Measurements from ENCODE around the gene NCAM2.

The NCAM2 gene

DNA sequence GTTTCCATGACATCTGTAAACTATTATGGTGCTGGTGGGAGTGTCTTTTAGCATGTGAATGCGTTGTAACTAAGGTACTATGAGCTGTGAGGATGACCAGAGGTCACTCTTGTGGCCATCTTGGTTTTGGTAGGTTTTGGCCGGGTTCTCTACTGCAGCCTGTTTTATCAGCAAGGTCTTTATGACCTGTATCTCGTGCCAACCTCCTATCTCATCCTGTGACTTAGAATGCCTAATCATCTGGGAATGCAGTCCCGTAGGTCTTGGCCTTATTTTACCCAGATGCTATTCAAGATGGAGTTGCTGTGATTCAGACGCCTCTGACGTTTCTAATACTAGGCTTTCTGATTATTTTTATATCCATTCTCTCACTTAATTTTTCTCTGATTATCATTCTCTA, 9.4 kb downstream of the NCAM2 start:
- Histone ChIP-seq H3K4me2 (ENCODE audit: low read length) (no peak overlapping the region), H3K27me3 (ENCODE audit: insufficient read depth, low read length, poor library complexity) (no peaks in the 10 kb centered on the region), H3K27ac (ENCODE audit: low read depth, low read length) (no peak overlapping the region), H3K4ac (ENCODE audit: low read depth, low read length) (no peak overlapping the region), H3K9ac (ENCODE audit: low read length) (no peak overlapping the region), H3K56ac (ENCODE audit: low read length) (no peak overlapping the region), H3K23ac (ENCODE audit: low read length) (no peak overlapping the region), H2BK5ac (ENCODE audit: low read length) (no peak overlapping the region), H3K4me1 (ENCODE audit: control insufficient read depth, low read depth, low read length) (no peaks in the 10 kb centered on the region), H3K79me1 (ENCODE audit: low read length) (no peaks in the 10 kb centered on the region), H2BK15ac (replicated peaks; ENCODE audit: low read depth) (no peak overlapping the region), H4K5ac (ENCODE audit: low read length) (no peak overlapping the region), H2AK5ac (ENCODE audit: low read length) (no peak overlapping the region), H2BK120ac (ENCODE audit: low read depth, low read length) (no peak overlapping the region), H3K4me3 (ENCODE audit: low read length) (no peak overlapping the region), H3K36me3 (ENCODE audit: control insufficient read depth, insufficient read depth, low read length) (no peaks in the 10 kb centered on the region), H4K8ac (ENCODE audit: low read depth, low read length) (no peak overlapping the region), H3K79me2 (ENCODE audit: control insufficient read depth, insufficient read depth, low read length) (no peaks in the 10 kb centered on the region), H3K18ac (ENCODE audit: low read length) (no peak overlapping the region)
- WGBS (ENCODE audit: extremely low coverage, insufficient coverage, low lambda C conversion rate) = no CpG with 5 or more reads among the region's 6 CpGs
- no peak for DNase-seq

DNA sequence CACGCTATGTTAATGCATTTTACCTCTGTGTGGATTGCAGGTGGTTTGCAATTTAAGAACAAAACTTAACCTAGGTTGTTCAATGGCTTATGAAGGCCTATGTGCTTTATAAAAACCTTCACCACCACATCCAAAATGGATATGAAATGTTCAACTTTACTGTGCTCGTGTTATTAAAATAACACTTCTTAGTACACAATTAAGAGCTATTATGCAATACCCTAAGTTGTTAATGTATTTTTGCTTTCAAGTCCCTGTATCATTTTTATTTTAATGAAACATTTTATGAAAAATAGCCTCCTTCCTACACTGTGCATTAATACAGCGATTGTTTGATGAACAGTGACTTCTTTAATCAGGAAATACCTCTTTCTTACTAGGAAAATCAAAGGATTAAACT, 12.0 kb downstream of the NCAM2 start:
- Histone ChIP-seq H3K4me1 (ENCODE audit: control insufficient read depth, low read depth, low read length) (no peaks in the 10 kb centered on the region), H4K8ac (ENCODE audit: low read depth, low read length) (no peak overlapping the region), H3K79me2 (ENCODE audit: control insufficient read depth, insufficient read depth, low read length) (no peaks in the 10 kb centered on the region), H2BK15ac (replicated peaks; ENCODE audit: low read depth) (no peak overlapping the region), H3K9ac (ENCODE audit: low read length) (no peak overlapping the region), H3K4me2 (ENCODE audit: low read length) (no peak overlapping the region), H3K4me3 (ENCODE audit: low read length) (no peak overlapping the region), H3K56ac (ENCODE audit: low read length) (no peak overlapping the region), H2BK5ac (ENCODE audit: low read length) (no peak overlapping the region), H3K36me3 (ENCODE audit: control insufficient read depth, insufficient read depth, low read length) (no peaks in the 10 kb centered on the region), H3K18ac (ENCODE audit: low read length) (no peak overlapping the region), H3K23ac (ENCODE audit: low read length) (no peak overlapping the region), H3K79me1 (ENCODE audit: low read length) (no peaks in the 10 kb centered on the region), H2BK120ac (ENCODE audit: low read depth, low read length) (no peak overlapping the region), H3K4ac (ENCODE audit: low read depth, low read length) (no peak overlapping the region), H4K5ac (ENCODE audit: low read length) (no peak overlapping the region), H3K27ac (ENCODE audit: low read depth, low read length) (no peak overlapping the region), H3K27me3 (ENCODE audit: insufficient read depth, low read length, poor library complexity) (no peaks in the 10 kb centered on the region), H2AK5ac (ENCODE audit: low read length) (no peak overlapping the region)
- WGBS (ENCODE audit: extremely low coverage, insufficient coverage, low lambda C conversion rate) = no CpG with 5 or more reads among the region's 3 CpGs
- DNase-seq = no peak

DNA sequence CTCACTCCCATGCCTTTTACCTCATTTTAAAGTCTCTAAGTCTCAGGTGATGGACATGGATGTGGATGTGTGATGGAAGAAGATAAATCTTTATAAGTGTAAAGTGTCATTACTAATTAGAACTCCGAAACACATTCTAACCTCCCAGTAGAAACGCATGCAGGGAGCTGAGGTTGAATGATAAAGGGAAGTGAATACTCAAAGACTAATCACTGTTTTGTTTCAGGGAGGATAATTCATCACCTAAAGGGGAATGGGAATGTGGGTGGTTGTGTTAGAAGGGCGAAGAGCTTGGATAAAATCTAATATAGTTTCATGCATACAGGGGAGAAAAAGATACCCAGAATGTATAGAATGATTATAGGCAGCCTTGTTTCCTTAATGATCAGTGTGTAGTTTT, 12.5 kb downstream of the NCAM2 start:
- Histone ChIP-seq H2BK15ac (replicated peaks; ENCODE audit: low read depth) (no peak overlapping the region), H3K36me3 (ENCODE audit: control insufficient read depth, insufficient read depth, low read length) (no peaks in the 10 kb centered on the region), H3K4me2 (ENCODE audit: low read length) (no peak overlapping the region), H3K79me2 (ENCODE audit: control insufficient read depth, insufficient read depth, low read length) (no peaks in the 10 kb centered on the region), H3K18ac (ENCODE audit: low read length) (no peak overlapping the region), H3K4me3 (ENCODE audit: low read length) (no peak overlapping the region), H2BK5ac (ENCODE audit: low read length) (no peak overlapping the region), H3K4ac (ENCODE audit: low read depth, low read length) (no peak overlapping the region), H3K4me1 (ENCODE audit: control insufficient read depth, low read depth, low read length) (no peaks in the 10 kb centered on the region), H3K27ac (ENCODE audit: low read depth, low read length) (no peak overlapping the region), H3K27me3 (ENCODE audit: insufficient read depth, low read length, poor library complexity) (no peaks in the 10 kb centered on the region), H4K8ac (ENCODE audit: low read depth, low read length) (no peak overlapping the region), H2BK120ac (ENCODE audit: low read depth, low read length) (no peak overlapping the region), H3K56ac (ENCODE audit: low read length) (no peak overlapping the region), H3K9ac (ENCODE audit: low read length) (no peak overlapping the region), H2AK5ac (ENCODE audit: low read length) (no peak overlapping the region), H3K23ac (ENCODE audit: low read length) (no peak overlapping the region), H3K79me1 (ENCODE audit: low read length) (no peaks in the 10 kb centered on the region), H4K5ac (ENCODE audit: low read length) (no peak overlapping the region)
- DNase-seq = no peak
- no CpG with 5 or more reads among the region's 3 CpGs for WGBS (ENCODE audit: extremely low coverage, insufficient coverage, low lambda C conversion rate)

DNA sequence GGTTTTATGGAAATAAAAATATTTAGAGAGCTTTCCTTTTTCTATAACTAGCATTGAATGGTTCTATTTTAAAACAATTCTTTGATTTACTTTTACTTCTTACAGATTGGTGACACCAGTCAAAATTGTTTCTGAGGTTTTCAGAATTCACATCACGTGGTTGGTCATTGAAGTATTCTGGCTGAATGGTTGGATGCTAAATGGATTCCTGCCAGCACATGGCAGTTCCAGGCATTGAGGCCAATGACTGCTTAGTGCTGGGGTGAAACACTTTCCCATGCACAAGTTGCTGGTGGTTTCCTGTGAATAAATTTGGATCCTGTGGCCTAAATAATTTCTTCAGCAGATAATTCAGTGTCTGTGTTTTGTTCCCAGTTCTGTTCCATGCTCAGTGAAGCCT, 20.6 kb downstream of the NCAM2 start:
- Histone ChIP-seq H3K79me2 (ENCODE audit: control insufficient read depth, insufficient read depth, low read length) (no peaks in the 10 kb centered on the region), H3K4me2 (ENCODE audit: low read length) (no peak overlapping the region), H3K9ac (ENCODE audit: low read length) (no peak overlapping the region), H4K5ac (ENCODE audit: low read length) (no peak overlapping the region), H2AK5ac (ENCODE audit: low read length) (no peak overlapping the region), H4K8ac (ENCODE audit: low read depth, low read length) (no peak overlapping the region), H3K27me3 (ENCODE audit: insufficient read depth, low read length, poor library complexity) (no peaks in the 10 kb centered on the region), H3K23ac (ENCODE audit: low read length) (no peak overlapping the region), H2BK120ac (ENCODE audit: low read depth, low read length) (no peak overlapping the region), H3K79me1 (ENCODE audit: low read length) (no peaks in the 10 kb centered on the region), H3K4ac (ENCODE audit: low read depth, low read length) (no peak overlapping the region), H2BK15ac (replicated peaks; ENCODE audit: low read depth) (no peak overlapping the region), H3K27ac (ENCODE audit: low read depth, low read length) (no peak overlapping the region), H3K4me1 (ENCODE audit: control insufficient read depth, low read depth, low read length) (no peaks in the 10 kb centered on the region), H3K56ac (ENCODE audit: low read length) (no peak overlapping the region), H2BK5ac (ENCODE audit: low read length) (no peak overlapping the region), H3K18ac (ENCODE audit: low read length) (no peak overlapping the region), H3K36me3 (ENCODE audit: control insufficient read depth, insufficient read depth, low read length) (no peaks in the 10 kb centered on the region), H3K4me3 (ENCODE audit: low read length) (no peak overlapping the region)
- WGBS (ENCODE audit: extremely low coverage, insufficient coverage, low lambda C conversion rate) = no CpG with 5 or more reads among the region's 1 CpG
- DNase-seq = no peak

DNA sequence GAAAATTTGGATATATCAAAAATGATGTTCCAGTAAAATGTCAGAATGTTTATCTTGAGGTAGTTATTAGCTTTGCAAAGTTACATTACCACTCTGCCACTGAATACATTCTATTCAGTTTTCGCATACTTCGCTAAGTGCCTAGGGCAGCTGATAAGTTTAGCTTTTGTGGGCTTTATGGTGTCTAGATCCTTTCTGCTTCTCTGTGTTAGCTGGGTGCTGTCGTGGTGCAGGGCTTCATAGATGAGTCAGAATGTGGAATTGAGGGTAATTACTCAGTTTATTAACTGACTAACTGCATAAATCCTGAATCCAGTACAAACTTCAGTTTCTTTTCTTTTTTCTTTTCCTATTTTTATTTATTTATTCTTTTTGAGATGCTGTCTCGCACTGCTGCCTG, 21.5 kb downstream of the NCAM2 start:
- no peaks in the 10 kb centered on the region for H3K36me3 ChIP-seq (ENCODE audit: control insufficient read depth, insufficient read depth, low read length)
- no peaks in the 10 kb centered on the region for H3K27me3 ChIP-seq (ENCODE audit: insufficient read depth, low read length, poor library complexity)
- H2BK120ac ChIP-seq (ENCODE audit: low read depth, low read length) = no peak overlapping the region
- no peaks in the 10 kb centered on the region for H3K79me2 ChIP-seq (ENCODE audit: control insufficient read depth, insufficient read depth, low read length)
- no peak for DNase-seq
- no peak overlapping the region for H3K9ac ChIP-seq (ENCODE audit: low read length)
- H2AK5ac ChIP-seq (ENCODE audit: low read length) = no peak overlapping the region
- no CpG with 5 or more reads among the region's 4 CpGs for WGBS (ENCODE audit: extremely low coverage, insufficient coverage, low lambda C conversion rate)
- no peak overlapping the region for H3K27ac ChIP-seq (ENCODE audit: low read depth, low read length)
- no peak overlapping the region for H2BK5ac ChIP-seq (ENCODE audit: low read length)
- H4K8ac ChIP-seq (ENCODE audit: low read depth, low read length) = no peak overlapping the region
- no peaks in the 10 kb centered on the region for H3K79me1 ChIP-seq (ENCODE audit: low read length)
- no peak overlapping the region for H4K5ac ChIP-seq (ENCODE audit: low read length)
- no peak overlapping the region for H3K4me3 ChIP-seq (ENCODE audit: low read length)
- H3K4me2 ChIP-seq (ENCODE audit: low read length) = no peak overlapping the region
- H3K18ac ChIP-seq (ENCODE audit: low read length) = no peak overlapping the region
- H3K4me1 ChIP-seq (ENCODE audit: control insufficient read depth, low read depth, low read length) = no peaks in the 10 kb centered on the region
- H3K23ac ChIP-seq (ENCODE audit: low read length) = no peak overlapping the region
- H3K4ac ChIP-seq (ENCODE audit: low read depth, low read length) = no peak overlapping the region
- no peak overlapping the region for H3K56ac ChIP-seq (ENCODE audit: low read length)
- no peak overlapping the region for H2BK15ac ChIP-seq (replicated peaks; ENCODE audit: low read depth)

DNA sequence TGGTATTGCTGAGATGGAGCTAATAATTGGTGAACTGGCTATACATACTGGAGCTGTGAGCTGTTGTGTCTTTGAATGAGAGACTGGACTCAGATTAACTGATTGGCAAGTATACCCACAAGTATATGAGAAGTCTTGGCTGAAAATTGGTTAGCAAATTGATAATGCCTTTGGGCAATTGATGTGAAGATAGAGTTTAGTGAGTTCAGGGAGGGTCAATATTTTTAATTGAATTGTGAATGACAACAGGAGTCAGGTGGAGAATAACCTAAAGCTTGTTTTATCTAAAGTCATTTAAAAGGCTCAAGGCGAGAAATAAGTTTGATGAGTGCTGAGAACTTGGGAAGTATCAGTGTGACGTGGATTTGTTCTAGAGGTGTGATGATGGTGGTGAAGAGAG, 27.5 kb downstream of the NCAM2 start:
- no peak overlapping the region for H4K8ac ChIP-seq (ENCODE audit: low read depth, low read length)
- H3K18ac ChIP-seq (ENCODE audit: low read length) = no peak overlapping the region
- no peak overlapping the region for H3K4ac ChIP-seq (ENCODE audit: low read depth, low read length)
- no CpG with 5 or more reads among the region's 2 CpGs for WGBS (ENCODE audit: extremely low coverage, insufficient coverage, low lambda C conversion rate)
- no peaks in the 10 kb centered on the region for H3K79me1 ChIP-seq (ENCODE audit: low read length)
- H3K9ac ChIP-seq (ENCODE audit: low read length) = no peak overlapping the region
- no peaks in the 10 kb centered on the region for H3K36me3 ChIP-seq (ENCODE audit: control insufficient read depth, insufficient read depth, low read length)
- no peak overlapping the region for H4K5ac ChIP-seq (ENCODE audit: low read length)
- no peak overlapping the region for H3K27ac ChIP-seq (ENCODE audit: low read depth, low read length)
- no peak overlapping the region for H2AK5ac ChIP-seq (ENCODE audit: low read length)
- H2BK15ac ChIP-seq (replicated peaks; ENCODE audit: low read depth) = no peak overlapping the region
- H2BK120ac ChIP-seq (ENCODE audit: low read depth, low read length) = no peak overlapping the region
- H3K79me2 ChIP-seq (ENCODE audit: control insufficient read depth, insufficient read depth, low read length) = no peaks in the 10 kb centered on the region
- no peak for DNase-seq
- no peaks in the 10 kb centered on the region for H3K27me3 ChIP-seq (ENCODE audit: insufficient read depth, low read length, poor library complexity)
- H3K23ac ChIP-seq (ENCODE audit: low read length) = no peak overlapping the region
- H3K4me1 ChIP-seq (ENCODE audit: control insufficient read depth, low read depth, low read length) = no peaks in the 10 kb centered on the region
- H3K4me3 ChIP-seq (ENCODE audit: low read length) = no peak overlapping the region
- no peak overlapping the region for H3K4me2 ChIP-seq (ENCODE audit: low read length)
- no peak overlapping the region for H2BK5ac ChIP-seq (ENCODE audit: low read length)
- H3K56ac ChIP-seq (ENCODE audit: low read length) = no peak overlapping the region
